Testis (tissue), 3 donors: ENCODE results near the gene SERPIND1. TPM values are rescaled to one million over a fixed set of nuclear protein-coding genes. Genes with fewer than 3 reads are reported as not detected.
"Not testable (repeated sequence)": the region's sequence is repeated elsewhere in the genome, so short reads cannot be mapped to it uniquely, and the experiment has no call there.

Experiments used
- DNase-seq: peaks from one replicate; pipeline ENCODE4 v3.0.0-alpha.2; 2019
- H3K27ac ChIP-seq, 2 donors: fragments of 200-600 bp; sonication (generic); one replicate each; pipeline ENCODE4 v1.5.1; 2019
- H3K27me3 ChIP-seq: fragments of 200-600 bp; sonication (generic); one replicate; pipeline ENCODE4 v1.5.1; 2019
- H3K36me3 ChIP-seq: fragments of 200-600 bp; sonication (generic); one replicate; pipeline ENCODE4 v1.5.1; 2017; ENCODE audit warnings: low read depth; ENCODE audit errors: missing control alignments
- H3K4me1 ChIP-seq: fragments of 200-600 bp; sonication (generic); one replicate; pipeline ENCODE4 v1.5.1; 2019
- H3K4me3 ChIP-seq, 2 donors: fragments of 200-600 bp; sonication (generic); one replicate each; pipeline ENCODE4 v1.5.1; 2017 to 2019
- H3K9me3 ChIP-seq: fragments of 200-600 bp; sonication (generic); one replicate; pipeline ENCODE4 v1.5.1; 2017
- CTCF ChIP-seq, 3 experiments: fragments of 450-650 bp in 2 of 3; fragments of 200-600 bp in 1 of 3; sonication (generic) in 1 of 3; IDR thresholded peaks; one replicate each; pipeline ENCODE4 v1.5.1; 2016 to 2019; ENCODE audit warnings: antibody characterized with exemption in 3 of 3, mild to moderate bottlenecking in 2 of 3, moderate library complexity in 1 of 3
- POLR2A ChIP-seq: fragments of 450-650 bp; IDR thresholded peaks from one replicate; pipeline ENCODE4 v1.6.1; 2017; ENCODE audit warnings: antibody characterized with exemption, mild to moderate bottlenecking, moderate library complexity
- WGBS, 2 donors: methylation state at CpG; one replicate each; pipeline ENCODE4 v1.1.5; 2018; 5-methylcytosine and 5-hydroxymethylcytosine counted together
- intact Hi-C: fragments of 100-400 bp; cut with DNase I; formaldehyde crosslinking; loops from one replicate; pipeline ENCODE4 v1.15.1; 2023; ENCODE audit warnings: low total_unique reads
- polyA plus RNA-seq: library from polyadenylated mRNA; stranded (reverse); fragments of 350-450 nt; fragmentation: Illumina TruSeq; extraction: RNeasy Lipid Tissue Mini Kit (QIAGEN cat#74804); gene quantifications from one replicate; pipeline ENCODE4 v1.2.3, GENCODE V29; 2014; ENCODE audit warnings: low read depth, low replicate concordance; ENCODE audit not compliant: insufficient read depth
- total RNA-seq, 2 donors: library from RNA; depleted of rRNA; stranded (reverse); fragments of >200 nt; gene quantifications; one replicate each; pipeline ENCODE4 v1.2.3, GENCODE V29; 2016

SERPIND1 gene
- total and polyA plus RNA-seq, 3 donors from 2014 or later, result 0.16 to 0.78 (median 0.25) TPM

- TF ChIP-seq CTCF (IDR thresholded peaks at IDR 0.05) (no peak), POLR2A (no peak)
- no peak for DNase-seq
- Histone ChIP-seq H3K36me3 (no peaks in the 10 kb centered on the region), H3K27me3 (no peaks in the 10 kb centered on the region), H3K27ac (no peak overlapping the region), H3K4me3 (no peak overlapping the region), H3K4me1 (no peaks in the 10 kb centered on the region), H3K9me3 (no peaks in the 10 kb centered on the region)
- WGBS, 2 donors, result 80 to 91% methylated on average over 2 of the region's 2 CpGs
- intact Hi-C loops, result no loop called here
Measured at GRCh38 chr22:20765938-20766337, 8.0 kb upstream of the SERPIND1 start.

- Histone ChIP-seq H3K36me3 (no peaks in the 10 kb centered on the region), H3K9me3 (no peaks in the 10 kb centered on the region), H3K4me1 (no peaks in the 10 kb centered on the region), H3K4me3 (no peak overlapping the region), H3K27ac (no peak overlapping the region), H3K27me3 (no peaks in the 10 kb centered on the region)
- intact Hi-C loops, result no loop called here
- 93 to 98% methylated on average over 7 of the region's 7 CpGs for WGBS, 2 donors
- no peak for DNase-seq
- TF ChIP-seq POLR2A (no peak), CTCF (IDR thresholded peaks at IDR 0.05) (no peak)
Measured at GRCh38 chr22:20766530-20766929, 7.4 kb upstream of the SERPIND1 start.

- 83 to 94% methylated on average over 9 of the region's 9 CpGs for WGBS, 2 donors
- H3K9me3 ChIP-seq, H3K4me1 ChIP-seq, H3K27ac ChIP-seq, H3K36me3 ChIP-seq, H3K4me3 ChIP-seq, DNase-seq, H3K27me3 ChIP-seq, intact Hi-C loops: not testable (repeated sequence)
Measured at GRCh38 chr22:20769496-20769826, 4.5 kb upstream of the SERPIND1 start.

- no peak for DNase-seq
- TF ChIP-seq CTCF (IDR thresholded peaks at IDR 0.05), result no peak
- no peak for TF ChIP-seq POLR2A
- Histone ChIP-seq H3K27me3 (no peaks in the 10 kb centered on the region), H3K27ac (no peak overlapping the region), H3K4me1 (no peaks in the 10 kb centered on the region), H3K4me3 (no peak overlapping the region), H3K36me3 (no peaks in the 10 kb centered on the region), H3K9me3 (no peaks in the 10 kb centered on the region)
- intact Hi-C loops, result no loop called here
- 76 to 80% methylated on average over 9 of the region's 9 CpGs for WGBS, 2 donors
Measured at GRCh38 chr22:20771918-20772625, 1.8 kb upstream of the SERPIND1 start.

- Histone ChIP-seq H3K4me3 (no peak overlapping the region), H3K4me1 (no peaks in the 10 kb centered on the region), H3K9me3 (no peaks in the 10 kb centered on the region), H3K36me3 (no peaks in the 10 kb centered on the region), H3K27me3 (no peaks in the 10 kb centered on the region), H3K27ac (no peak overlapping the region)
- 85 to 87% methylated on average over 4 of the region's 4 CpGs for WGBS, 2 donors
- TF ChIP-seq CTCF (IDR thresholded peaks at IDR 0.05) (no peak), POLR2A (no peak)
- intact Hi-C loops, result no loop called here
- DNase-seq, result no peak
Measured at GRCh38 chr22:20774882-20775281, 969 bp downstream of the SERPIND1 start.
